OCI-LY1 (cell line): ENCODE data around the gene PPP1R15B.

Experiments
- H2AFZ ChIP-seq: fragments of 200-600 bp; sonication (generic), shearing (Covaris generic); 2 replicates; pipeline ENCODE4 v1.6.0; 2014; ENCODE audit warnings: antibody characterized with exemption, mild to moderate bottlenecking, low read length
- H3F3A ChIP-seq: fragments of 200-600 bp; sonication (generic), shearing (Covaris generic); 2 replicates; pipeline ENCODE4 v1.6.0; 2014; ENCODE audit warnings: mild to moderate bottlenecking, antibody characterized with exemption, low read length, moderate library complexity; ENCODE audit not compliant: insufficient read depth
- H3K27ac ChIP-seq: fragments of 200-600 bp; sonication (generic); 2 replicates; pipeline ENCODE4 v1.5.1; 2014; ENCODE audit warnings: low read length, mixed run types, mild to moderate bottlenecking, low read depth; ENCODE audit not compliant: poor library complexity, severe bottlenecking
- H3K27me3 ChIP-seq: fragments of 200-600 bp; sonication (generic); 2 replicates; pipeline ENCODE4 v1.6.0; 2014; ENCODE audit warnings: antibody characterized with exemption, mild to moderate bottlenecking, low read length, moderate library complexity; ENCODE audit not compliant: insufficient read depth
- H3K36me3 ChIP-seq: fragments of 200-600 bp; sonication (generic); 2 replicates; pipeline ENCODE4 v1.6.1; 2014; ENCODE audit warnings: mild to moderate bottlenecking, antibody characterized with exemption, low read length, moderate library complexity, mixed read lengths; ENCODE audit not compliant: insufficient read depth
- H3K4me1 ChIP-seq: fragments of 200-600 bp; sonication (generic); 2 replicates; pipeline ENCODE4 v1.5.1; 2014; ENCODE audit warnings: mild to moderate bottlenecking, low read length, moderate library complexity; ENCODE audit not compliant: insufficient read depth, severe bottlenecking
- H3K4me2 ChIP-seq: fragments of 200-600 bp; sonication (generic), shearing (Covaris generic); 2 replicates; pipeline ENCODE4 v1.6.1; 2014; ENCODE audit warnings: low read length
- H3K4me3 ChIP-seq: fragments of 200-600 bp; sonication (generic); 2 replicates; pipeline ENCODE4 v1.5.1; 2014; ENCODE audit warnings: low read length, low read depth, mild to moderate bottlenecking, mixed read lengths; ENCODE audit not compliant: poor library complexity, severe bottlenecking
- H3K79me2 ChIP-seq: fragments of 200-600 bp; shearing (Covaris generic); 2 replicates; pipeline ENCODE4 v1.6.1; 2016; ENCODE audit warnings: mixed run types, low read length, mixed read lengths; ENCODE audit not compliant: insufficient read depth
- H3K9ac ChIP-seq: fragments of 200-600 bp; sonication (generic), shearing (Covaris generic); 2 replicates; pipeline ENCODE4 v1.6.1; 2014; ENCODE audit warnings: mild to moderate bottlenecking, low read length, mixed read lengths
- H3K9me2 ChIP-seq: fragments of 200-600 bp; sonication (generic), shearing (Covaris generic); 2 replicates; pipeline ENCODE4 v1.6.1; 2014; ENCODE audit warnings: low read depth, mild to moderate bottlenecking, low read length, mixed read lengths
- H3K9me3 ChIP-seq: fragments of 200-600 bp; shearing (Covaris generic); 2 replicates; pipeline ENCODE4 v1.6.1; 2014; ENCODE audit warnings: low read length, mixed read lengths
- H4K20me1 ChIP-seq: fragments of 200-600 bp; sonication (generic), shearing (Covaris generic); 2 replicates; pipeline ENCODE4 v1.6.0; 2016; ENCODE audit warnings: mild to moderate bottlenecking, low read length; ENCODE audit not compliant: insufficient read depth
- EZH2 ChIP-seq: fragments of 200-600 bp; sonication (generic), shearing (Covaris generic); IDR thresholded peaks from 2 replicates; pipeline ENCODE4 v1.8.0; 2017; ENCODE audit warnings: borderline replicate concordance, mixed run types, mild to moderate bottlenecking, antibody characterized with exemption, low read length, moderate library complexity, mixed read lengths
- TF ChIP-seq, protein P1 (sequence below): fragments of 200-600 bp; sonication (generic), shearing (Covaris generic); IDR thresholded peaks from 2 replicates; pipeline ENCODE4 v1.5.1; 2017; ENCODE audit warnings: mild to moderate bottlenecking, antibody characterized with exemption, low read length, moderate library complexity, mixed read lengths

PPP1R15B gene

DNA sequence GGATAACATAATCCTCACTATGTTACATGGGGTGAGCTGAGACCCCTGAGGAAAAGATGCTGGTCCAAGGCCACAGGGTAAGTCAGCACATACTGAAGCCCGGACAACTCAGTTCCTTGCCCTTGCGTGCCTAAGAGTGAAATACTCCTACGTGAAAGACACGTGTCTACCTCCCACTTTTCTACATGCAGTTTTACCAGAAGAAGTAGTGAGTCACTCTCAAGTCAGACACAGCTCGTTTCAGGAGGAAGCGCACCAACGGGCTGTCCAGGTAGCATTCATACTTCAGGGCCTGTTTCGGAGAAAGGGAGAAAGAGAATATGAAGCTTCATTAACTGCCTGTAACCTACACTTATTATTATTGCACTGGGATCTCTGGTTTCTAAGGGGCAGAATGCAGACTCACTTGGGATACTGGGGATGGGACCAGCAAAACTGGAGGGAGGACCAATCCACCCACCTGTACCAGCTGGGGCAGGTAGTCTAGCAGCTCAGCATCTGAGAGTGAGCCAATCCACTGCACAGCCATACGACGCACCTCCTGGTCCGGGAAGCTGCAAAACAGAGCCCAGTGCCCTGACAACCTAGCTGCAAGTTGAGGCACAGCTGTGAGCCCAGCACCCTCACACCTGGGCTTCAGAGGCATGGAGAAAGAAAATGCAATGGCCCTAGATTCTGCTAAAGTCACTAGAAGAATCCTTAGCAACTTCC lies 32.4 kb upstream of the PPP1R15B start:
- Histone ChIP-seq H3K27ac (no peak overlapping the region), H3K4me1 (peaks cover 10% of the 10 kb centered on the region), H3K9me2 (no peaks in the 10 kb centered on the region), H3K9ac (no peak overlapping the region), H3K79me2 (no peaks in the 10 kb centered on the region), H3F3A (no peaks in the 10 kb centered on the region), H3K9me3 (no peaks in the 10 kb centered on the region), H4K20me1 (no peaks in the 10 kb centered on the region), H3K4me3 (no peak overlapping the region), H3K4me2 (no peak overlapping the region), H2AFZ (no peak overlapping the region), H3K27me3 (no peaks in the 10 kb centered on the region), H3K36me3 (peaks cover 89% of the 10 kb centered on the region)
- TF ChIP-seq, protein P1, sequence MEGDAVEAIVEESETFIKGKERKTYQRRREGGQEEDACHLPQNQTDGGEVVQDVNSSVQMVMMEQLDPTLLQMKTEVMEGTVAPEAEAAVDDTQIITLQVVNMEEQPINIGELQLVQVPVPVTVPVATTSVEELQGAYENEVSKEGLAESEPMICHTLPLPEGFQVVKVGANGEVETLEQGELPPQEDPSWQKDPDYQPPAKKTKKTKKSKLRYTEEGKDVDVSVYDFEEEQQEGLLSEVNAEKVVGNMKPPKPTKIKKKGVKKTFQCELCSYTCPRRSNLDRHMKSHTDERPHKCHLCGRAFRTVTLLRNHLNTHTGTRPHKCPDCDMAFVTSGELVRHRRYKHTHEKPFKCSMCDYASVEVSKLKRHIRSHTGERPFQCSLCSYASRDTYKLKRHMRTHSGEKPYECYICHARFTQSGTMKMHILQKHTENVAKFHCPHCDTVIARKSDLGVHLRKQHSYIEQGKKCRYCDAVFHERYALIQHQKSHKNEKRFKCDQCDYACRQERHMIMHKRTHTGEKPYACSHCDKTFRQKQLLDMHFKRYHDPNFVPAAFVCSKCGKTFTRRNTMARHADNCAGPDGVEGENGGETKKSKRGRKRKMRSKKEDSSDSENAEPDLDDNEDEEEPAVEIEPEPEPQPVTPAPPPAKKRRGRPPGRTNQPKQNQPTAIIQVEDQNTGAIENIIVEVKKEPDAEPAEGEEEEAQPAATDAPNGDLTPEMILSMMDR, result no peak

DNA sequence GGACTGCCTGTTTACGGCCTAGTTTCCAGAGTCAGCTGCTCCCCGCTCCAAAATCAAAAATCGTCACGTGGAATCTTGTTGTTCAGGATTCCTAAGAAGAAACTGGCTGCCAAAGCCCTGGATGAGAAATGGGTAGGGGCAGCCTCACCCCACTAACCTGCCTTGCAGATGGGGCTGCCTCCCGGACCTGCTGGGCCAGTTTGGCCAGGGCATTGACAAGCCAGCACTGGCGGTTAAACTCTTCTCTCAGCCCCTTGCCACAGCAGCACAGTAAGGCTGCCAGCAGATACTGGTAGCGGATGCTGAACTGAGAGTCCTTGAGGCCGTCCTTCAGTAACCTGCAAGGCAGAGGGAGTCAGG lies 31.6 kb upstream of the PPP1R15B start:
- Histone ChIP-seq H4K20me1 (no peaks in the 10 kb centered on the region), H3K27ac (no peak overlapping the region), H3K36me3 (peaks cover 89% of the 10 kb centered on the region), H3K79me2 (no peaks in the 10 kb centered on the region), H3K9me2 (no peaks in the 10 kb centered on the region), H3K4me2 (no peak overlapping the region), H3K9ac (no peak overlapping the region), H3K4me1 (peaks cover 10% of the 10 kb centered on the region), H3K4me3 (no peak overlapping the region), H3K27me3 (no peaks in the 10 kb centered on the region), H2AFZ (no peak overlapping the region), H3F3A (no peaks in the 10 kb centered on the region), H3K9me3 (no peaks in the 10 kb centered on the region)
- TF ChIP-seq, protein P1, result no peak
- TF ChIP-seq EZH2, result no peak

DNA sequence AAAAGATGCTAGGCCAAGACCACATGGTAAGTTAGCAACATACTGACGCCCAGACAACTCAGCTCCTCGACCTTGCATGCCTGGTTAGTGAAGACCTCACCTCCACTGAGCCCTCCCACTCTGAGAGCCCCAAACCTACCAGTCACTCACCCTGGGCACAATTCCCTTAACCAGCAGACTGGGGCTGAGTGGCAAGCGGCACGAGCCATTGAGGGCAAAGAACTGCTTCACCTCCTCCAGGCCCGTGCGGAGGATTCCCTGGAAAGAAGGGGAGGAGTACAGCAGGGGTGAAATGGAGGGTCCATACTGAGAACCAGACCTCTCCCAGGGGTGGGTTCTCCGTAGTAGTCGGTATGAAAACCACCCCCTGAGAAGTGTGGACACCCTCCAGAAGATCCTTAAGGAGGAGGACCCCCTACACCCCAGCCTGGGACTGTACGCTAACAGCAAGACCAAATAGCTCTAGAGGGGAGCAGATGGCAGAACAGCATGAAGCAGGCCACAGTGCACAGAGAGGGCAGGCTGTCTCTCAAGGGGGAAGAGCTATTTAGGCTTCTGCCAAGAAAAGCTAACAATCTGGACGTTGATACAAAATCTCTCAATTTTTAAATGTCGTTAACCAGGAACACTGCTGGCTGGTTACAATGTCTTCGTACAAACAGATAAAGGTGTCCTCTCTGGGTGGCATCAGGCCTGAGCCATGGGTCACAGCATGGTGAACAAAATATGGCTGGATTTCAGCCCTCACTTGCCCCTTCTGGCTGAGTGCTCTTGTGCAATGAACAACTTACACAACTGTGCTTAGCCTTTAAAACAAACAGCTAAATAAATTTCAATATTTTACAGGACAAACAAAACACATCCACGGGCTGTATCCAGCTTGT lies 31.0 kb upstream of the PPP1R15B start:
- Histone ChIP-seq H3K27me3 (no peaks in the 10 kb centered on the region), H3K9me3 (no peaks in the 10 kb centered on the region), H3K9ac (no peak overlapping the region), H3K4me1 (peaks cover 10% of the 10 kb centered on the region), H3K4me2 (no peak overlapping the region), H3K36me3 (peaks cover 92% of the 10 kb centered on the region), H3K27ac (no peak overlapping the region), H3K79me2 (no peaks in the 10 kb centered on the region), H2AFZ (no peak overlapping the region), H3F3A (no peaks in the 10 kb centered on the region), H3K9me2 (no peaks in the 10 kb centered on the region), H4K20me1 (no peaks in the 10 kb centered on the region), H3K4me3 (no peak overlapping the region)
- TF ChIP-seq EZH2, result no peak
- TF ChIP-seq, protein P1, result no peak
